Sciatic nerve (tissue), 2 donors: ENCODE results near the gene PTEN. TPM values are rescaled to one million over a fixed set of nuclear protein-coding genes. Genes with fewer than 3 reads are reported as not detected.
A peak's percentile ranks its signal among the peaks of the same experiment; 100 is the strongest.
"Not testable (repeated sequence)": the region's sequence is repeated elsewhere in the genome, so short reads cannot be mapped to it uniquely, and the experiment has no call there.

Source experiments
- ATAC-seq: fragments of 200-7000 bp; cut with Tn5 transposase; one replicate; pipeline ENCODE4 v1.9.1; 2020; ENCODE audit warnings: mild to moderate bottlenecking, moderate library complexity
- DNase-seq: peaks from one replicate; pipeline ENCODE4 v3.0.0-alpha.2; 2020; ENCODE audit warnings: low spot score
- intact Hi-C: fragments of 100-400 bp; cut with DNase I; formaldehyde crosslinking; loops from one replicate; pipeline ENCODE4 v1.14.2; 2022
- total RNA-seq: library from RNA; stranded (reverse); fragmentation: NEBNext Ultra II Directional; extraction: Animal tissue kit (Norgen Biotek cat#: 25700); gene quantifications from one replicate; pipeline ENCODE4 v1.2.1, GENCODE V29; 2021
- donor health status: DM: no; HTN: no; CAD: no.
- donor health status: DM: no; HTN: no; CAD: no.

The PTEN gene
- total RNA-seq, 1 donor from 2014 or later = 139 TPM

GRCh38 chr10:87843714-87844113, 19.7 kb upstream of the PTEN start:
- DNase-seq = no peak
- ATAC-seq = no peak
- intact Hi-C loops = no loop called here

DNA sequence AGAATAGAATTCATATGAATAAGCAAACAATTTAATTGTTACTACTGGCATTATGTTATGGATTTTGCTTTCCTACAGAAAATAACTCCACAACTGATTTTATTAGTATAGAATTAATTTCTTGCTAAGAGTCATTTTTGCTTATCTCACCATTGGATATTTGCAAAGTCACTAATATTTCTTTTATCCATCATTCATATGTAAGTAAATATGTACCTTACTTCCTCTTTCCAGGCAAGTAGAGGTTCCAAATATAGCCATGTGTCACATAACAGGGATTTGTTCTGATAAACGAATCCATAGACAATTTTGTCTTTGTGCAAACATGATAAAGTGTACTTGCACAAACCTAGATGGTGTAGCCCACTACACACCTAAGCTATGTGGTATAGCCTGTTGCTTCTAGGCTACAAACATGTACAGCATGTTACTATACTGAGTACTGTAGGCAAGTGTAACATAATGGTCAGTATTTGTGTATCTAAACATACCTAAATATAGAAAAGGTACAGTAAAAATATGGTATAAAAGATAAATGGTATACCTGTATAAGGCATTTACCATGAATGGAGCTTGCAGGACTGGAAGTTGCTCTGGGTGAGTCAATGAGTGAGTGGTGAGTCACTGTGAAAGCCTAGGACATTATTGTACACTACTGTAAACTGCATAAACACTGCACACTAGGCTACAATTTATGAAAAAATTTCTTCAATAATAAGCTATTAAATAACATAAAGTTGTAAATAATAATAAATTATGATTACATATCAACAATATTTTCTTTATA, 18.4 kb upstream of the PTEN start:
- intact Hi-C loops = no loop called here
- DNase-seq (no peak), ATAC-seq (no peak)

DNA sequence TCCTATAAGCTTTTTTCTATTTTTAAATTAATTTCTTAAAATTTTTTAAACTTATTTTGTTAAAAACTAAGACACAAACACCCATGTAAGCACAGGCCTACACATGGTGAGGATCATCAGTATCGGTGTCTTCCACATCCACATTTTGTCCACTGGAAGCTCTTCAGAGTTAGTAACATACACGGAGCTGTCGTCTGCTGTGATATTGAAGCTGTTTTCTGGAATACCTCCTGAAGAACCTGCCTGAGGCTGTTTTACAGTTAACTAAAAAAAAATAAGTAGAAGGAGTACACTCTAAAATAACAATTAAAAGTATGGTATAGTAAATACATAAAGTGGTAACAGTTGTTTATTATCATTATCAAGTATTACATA, 17.8 kb upstream of the PTEN start:
- intact Hi-C loops = no loop called here
- no peak for ATAC-seq
- DNase-seq = no peak

DNA sequence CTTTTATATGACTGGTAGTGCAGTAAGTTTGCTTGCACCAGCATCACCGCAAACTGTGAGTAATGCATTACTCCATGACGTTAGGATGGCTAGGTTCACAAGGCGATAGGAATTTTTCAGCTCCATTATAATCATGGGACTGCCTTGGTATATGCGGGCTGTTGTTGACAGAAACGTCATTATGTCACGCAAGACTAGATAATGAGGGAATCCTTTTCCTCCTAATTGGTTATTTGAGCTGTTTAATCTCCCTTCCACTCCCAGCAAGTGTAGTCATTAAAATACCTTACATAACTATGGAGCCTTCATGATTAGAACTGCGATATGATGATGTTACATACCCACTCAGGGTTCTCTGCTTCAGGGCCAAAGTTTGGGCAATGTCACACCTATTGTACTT, 17.4 kb upstream of the PTEN start:
- intact Hi-C loops = no loop called here

GRCh38 chr10:87846711-87847110, 16.7 kb upstream of the PTEN start:
- DNase-seq, intact Hi-C loops, ATAC-seq: not testable (repeated sequence)

More for the DNA sequence above, 17.4 kb upstream of the PTEN start:
- no peak for ATAC-seq
- DNase-seq = no peak

DNA sequence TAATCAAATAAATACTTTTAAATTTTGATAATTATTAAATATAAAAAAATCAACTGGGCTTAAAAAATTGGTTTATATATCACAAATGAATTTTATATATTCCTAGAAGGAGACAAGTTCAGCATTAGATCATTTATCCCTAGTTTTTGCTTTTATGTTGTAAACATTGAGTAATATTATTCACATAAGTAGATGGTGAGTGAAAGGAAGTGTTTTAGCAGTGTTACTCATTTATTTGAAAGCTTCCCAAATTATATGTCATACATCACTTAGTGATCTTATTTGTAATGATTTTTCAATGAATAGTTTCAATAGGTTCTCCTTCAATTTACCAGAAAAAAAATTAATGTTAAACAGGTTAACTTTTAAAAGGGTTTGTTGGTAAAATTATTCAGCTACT, 15.9 kb upstream of the PTEN start:
- ATAC-seq = no peak
- intact Hi-C loops = no loop called here
- no peak for DNase-seq

DNA sequence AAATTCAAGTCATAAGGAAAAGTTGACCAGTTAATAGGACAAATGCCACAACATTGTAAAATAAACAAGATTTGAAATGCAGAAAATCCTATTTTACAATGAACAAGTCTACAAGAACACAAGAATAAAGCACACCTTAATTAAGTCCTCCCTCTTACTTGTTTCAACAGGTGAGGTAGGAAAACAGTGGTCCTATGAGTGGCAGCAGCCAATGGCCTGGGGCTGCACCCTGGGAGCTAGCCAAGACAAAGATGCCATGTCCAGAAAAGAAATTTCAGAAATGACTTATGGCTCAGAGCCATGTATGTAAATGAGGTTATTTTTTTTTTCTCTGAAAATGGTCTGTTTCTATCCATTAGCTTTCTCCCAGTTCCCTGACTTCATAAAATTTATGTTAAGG, 14.4 kb upstream of the PTEN start:
- DNase-seq (no peak), ATAC-seq (no peak)
- intact Hi-C loops = no loop called here

- intact Hi-C loops = loop anchor here (5.0 kb wide), 1 partner anchor 697 kb away; no protein-coding TSS in a partner anchor
- DNase-seq (peak; percentile 66), ATAC-seq (peak; percentile 95)
Observed at GRCh38 chr10:87850742-87851205, 12.7 kb upstream of the PTEN start.

GRCh38 chr10:87852089-87852488, 11.3 kb upstream of the PTEN start:
- intact Hi-C loops = loop anchor here (5.0 kb wide), 1 partner anchor 695 kb away; no protein-coding TSS in a partner anchor
- DNase-seq = no peak
- ATAC-seq = no peak

- DNase-seq, intact Hi-C loops, ATAC-seq: not testable (repeated sequence)
Observed at GRCh38 chr10:87855247-87855646, 8.2 kb upstream of the PTEN start.

DNA sequence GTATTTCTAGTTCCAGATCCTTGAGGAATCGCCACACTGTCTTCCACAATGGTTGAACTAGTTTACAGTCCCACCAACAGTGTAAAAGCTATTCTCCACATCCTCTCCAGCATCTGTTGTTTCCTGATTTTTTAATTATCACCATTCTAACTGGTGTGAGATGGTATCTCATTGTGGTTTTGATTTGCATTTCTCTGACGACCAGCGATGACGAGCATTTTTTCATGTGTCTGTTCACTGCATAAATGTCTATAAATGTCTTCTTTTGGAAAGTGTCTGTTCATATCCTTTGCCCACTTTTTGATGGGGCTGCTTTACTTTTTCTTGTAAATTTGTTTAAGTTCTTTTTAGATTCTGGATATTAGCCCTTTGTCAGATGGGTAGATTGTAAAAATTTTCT, 7.8 kb upstream of the PTEN start:
- ATAC-seq, intact Hi-C loops, DNase-seq: not testable (repeated sequence)

GRCh38 chr10:87860156-87860795, 3.1 kb upstream of the PTEN start:
- ATAC-seq (peak; percentile 2), DNase-seq (no peak)
- intact Hi-C loops = loop anchor here (5.0 kb wide), 1 partner anchor 527 kb away; no protein-coding TSS in a partner anchor

- DNase-seq = no peak
- no peak for ATAC-seq
- intact Hi-C loops = loop anchor here (5.0 kb wide), 1 partner anchor 526 kb away; no protein-coding TSS in a partner anchor
Observed at GRCh38 chr10:87860816-87861403, 2.5 kb upstream of the PTEN start.

DNA sequence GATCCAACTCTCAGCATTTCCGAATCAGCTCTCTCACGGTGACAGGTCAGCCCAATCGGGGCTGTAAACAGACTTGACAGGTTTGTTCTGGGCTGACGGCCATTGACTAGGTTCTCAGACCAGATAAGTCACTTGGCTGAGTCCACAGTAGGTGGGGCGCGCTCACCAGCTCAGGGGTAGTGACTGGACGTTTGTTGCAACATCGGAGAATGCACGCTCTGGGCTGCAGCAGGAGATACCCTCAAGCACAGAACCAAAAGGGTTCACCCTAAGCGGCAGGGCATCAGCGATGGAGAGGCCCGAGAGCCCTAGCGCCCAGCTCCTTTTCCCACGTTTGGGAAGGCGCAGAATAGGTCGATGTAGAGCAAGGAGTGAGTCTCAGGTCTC, 1.9 kb upstream of the PTEN start:
- peak; percentile 80 for DNase-seq
- intact Hi-C loops = loop anchor here (5.0 kb wide), 1 partner anchor 526 kb away; no protein-coding TSS in a partner anchor
- peak; percentile 52 for ATAC-seq

- intact Hi-C loops = loop anchor here (5.0 kb wide), 1 partner anchor 525 kb away; no protein-coding TSS in a partner anchor
- peak; percentile 94 for ATAC-seq
- DNase-seq = peak; percentile 98
Observed at GRCh38 chr10:87861953-87862678, 1.3 kb upstream of the PTEN start.

- ATAC-seq = peak; percentile 5
- DNase-seq = no peak
- intact Hi-C loops = loop anchor here (5.0 kb wide), 1 partner anchor 525 kb away; no protein-coding TSS in a partner anchor
Observed at GRCh38 chr10:87862679-87863052, 759 bp upstream of the PTEN start.

- ATAC-seq, DNase-seq: not testable (repeated sequence)
- intact Hi-C loops = loop anchor here (5.0 kb wide), 1 partner anchor 523 kb away; no protein-coding TSS in a partner anchor
Observed at GRCh38 chr10:87863951-87864495, 598 bp downstream of the PTEN start.

DNA sequence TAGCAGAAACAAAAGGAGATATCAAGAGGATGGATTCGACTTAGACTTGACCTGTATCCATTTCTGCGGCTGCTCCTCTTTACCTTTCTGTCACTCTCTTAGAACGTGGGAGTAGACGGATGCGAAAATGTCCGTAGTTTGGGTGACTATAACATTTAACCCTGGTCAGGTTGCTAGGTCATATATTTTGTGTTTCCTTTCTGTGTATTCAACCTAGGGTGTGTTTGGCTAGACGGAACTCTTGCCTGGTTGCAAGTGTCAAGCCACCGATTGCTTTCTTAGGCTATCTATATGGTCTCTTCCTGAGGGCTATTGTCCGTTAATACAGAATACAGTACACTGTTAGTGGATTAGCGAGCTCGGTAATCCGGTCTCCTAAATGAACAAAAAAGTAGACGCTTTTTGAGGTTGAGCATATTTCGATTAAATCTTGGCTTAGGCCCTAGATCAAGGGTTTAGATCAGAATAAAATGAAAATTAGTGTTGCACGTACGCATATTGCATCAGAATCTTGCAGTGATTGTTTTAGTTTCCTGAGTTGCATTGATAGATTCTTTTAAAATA, 1.2 kb downstream of the PTEN start:
- intact Hi-C loops = loop anchor here (5.0 kb wide), 1 partner anchor 523 kb away; no protein-coding TSS in a partner anchor
- DNase-seq = no peak
- ATAC-seq = no peak
